Measurements from ENCODE around the gene TSEN15.

- TF ChIP-seq EZH2 (optimal IDR thresholded peaks at IDR 0.05; ENCODE audit: low read depth, low read length) (no peak), CTCF (IDR thresholded peaks at IDR 0.05; ENCODE audit: low read length) (no peak), EZH2phosphoT487 (IDR thresholded peaks at IDR 0.05; ENCODE audit: low read length) (no peak)
Measured at GRCh38 chr1:184048561-184049240, 2.8 kb upstream of the TSEN15 start.

Data from MM.1S (cell line).